HG02588 (cell line): ENCODE data around the gene OTUD5.

Experiments used
- ATAC-seq: cut with Tn5 transposase; IDR thresholded peaks from one replicate; pipeline ENCODE4 v1.9.1; 2021; ENCODE audit warnings: mild to moderate bottlenecking, moderate library complexity; ENCODE audit not compliant: unreplicated experiment

The OTUD5 gene

DNA sequence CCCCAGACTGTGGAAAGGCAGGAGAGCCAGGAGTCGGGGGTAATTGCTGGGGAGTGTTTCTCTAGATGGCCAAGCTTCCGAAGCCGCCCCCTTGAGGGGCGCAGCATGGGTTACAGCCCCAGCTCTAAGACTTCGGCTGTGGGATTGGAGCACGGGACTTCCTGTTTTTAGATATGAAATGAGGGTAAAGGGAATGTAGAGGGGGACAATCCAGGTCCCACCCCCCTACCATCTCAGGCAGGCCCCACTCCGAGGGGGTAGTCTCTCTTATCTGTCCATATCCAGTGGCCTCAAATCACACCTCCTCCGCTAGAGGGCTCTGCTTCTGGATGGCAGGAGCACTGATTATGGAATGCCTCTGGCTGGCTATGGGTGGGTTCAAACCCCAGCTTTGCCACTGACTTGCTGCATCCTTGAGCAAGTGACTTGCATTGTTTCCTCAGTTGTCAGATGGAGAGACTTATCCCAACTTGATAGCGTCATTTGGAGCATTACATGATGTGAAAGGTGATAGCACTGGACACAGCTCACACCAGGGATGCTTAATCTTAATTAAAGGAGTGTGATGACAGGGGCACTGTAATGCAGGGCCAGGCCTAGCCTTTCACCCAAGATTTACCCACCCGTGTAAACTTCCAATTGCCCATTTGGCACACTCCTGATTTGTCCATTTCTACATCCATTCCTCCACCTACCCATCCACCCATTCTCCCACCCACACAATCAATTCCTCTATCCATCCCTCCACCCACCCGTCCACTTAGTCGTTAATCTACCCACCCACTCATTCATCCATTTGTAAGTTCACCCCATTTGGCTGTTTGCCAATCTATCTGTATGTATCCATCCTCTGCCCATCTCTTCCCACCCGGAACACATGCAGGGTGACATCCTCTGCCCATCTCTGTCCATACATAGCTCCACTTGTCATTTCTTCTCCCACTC is 15.1 kb upstream of the OTUD5 start:
- no peak for ATAC-seq

DNA sequence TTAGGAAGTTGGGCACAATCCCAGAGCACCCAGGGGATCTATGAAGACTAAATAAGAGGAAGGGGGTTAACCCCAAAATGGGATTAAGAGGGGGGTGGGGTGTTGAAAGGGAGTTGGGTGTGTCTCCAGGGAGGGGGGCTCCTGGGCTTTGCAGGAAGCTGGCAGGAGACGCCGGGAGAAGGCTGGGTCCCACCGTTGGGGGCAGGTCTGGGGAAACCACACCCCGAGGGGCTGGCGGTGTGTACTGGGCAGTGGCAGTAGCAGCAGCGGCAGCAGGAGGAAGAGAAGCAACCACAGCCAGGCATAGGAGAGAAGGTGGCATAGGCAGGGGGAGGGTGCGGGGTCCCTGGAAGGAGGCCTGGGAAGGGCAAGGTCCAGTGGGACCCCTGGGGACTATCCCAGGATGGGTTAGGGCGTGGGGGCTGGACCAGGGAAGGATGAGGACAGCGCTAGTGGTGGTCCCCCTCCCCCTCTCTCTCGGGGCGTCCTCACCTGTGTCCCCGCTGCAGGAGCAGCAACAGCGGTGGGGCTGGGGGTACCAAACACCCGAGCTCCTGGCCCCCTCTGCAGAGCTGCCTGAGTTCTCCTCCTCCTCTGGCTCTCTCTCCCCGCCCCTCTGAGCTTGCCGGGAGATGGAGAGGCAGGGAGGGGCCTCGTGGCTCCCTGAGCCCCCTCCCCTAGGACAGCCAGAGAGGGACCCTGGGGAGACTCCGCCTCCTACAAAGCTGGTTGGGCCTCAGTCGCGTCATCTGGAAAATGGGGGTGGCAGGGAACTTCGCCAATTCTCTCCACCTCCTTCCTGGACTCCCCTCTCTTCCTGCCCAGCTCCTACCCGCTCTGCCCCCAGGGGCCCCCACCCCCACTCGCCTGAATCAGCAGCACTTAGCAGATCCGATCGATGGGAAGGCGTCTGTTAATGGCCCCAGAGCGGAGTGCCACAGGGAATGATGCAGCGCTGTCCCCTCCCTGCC is 14.1 kb upstream of the OTUD5 start, which contains the start of gene KCND1:
Gene KCND1 (minus strand): TSS at position 596 of the 971 bp plus-strand sequence. CDS start 1,573 bp downstream, outside the sequence.
- ATAC-seq = no peak

DNA sequence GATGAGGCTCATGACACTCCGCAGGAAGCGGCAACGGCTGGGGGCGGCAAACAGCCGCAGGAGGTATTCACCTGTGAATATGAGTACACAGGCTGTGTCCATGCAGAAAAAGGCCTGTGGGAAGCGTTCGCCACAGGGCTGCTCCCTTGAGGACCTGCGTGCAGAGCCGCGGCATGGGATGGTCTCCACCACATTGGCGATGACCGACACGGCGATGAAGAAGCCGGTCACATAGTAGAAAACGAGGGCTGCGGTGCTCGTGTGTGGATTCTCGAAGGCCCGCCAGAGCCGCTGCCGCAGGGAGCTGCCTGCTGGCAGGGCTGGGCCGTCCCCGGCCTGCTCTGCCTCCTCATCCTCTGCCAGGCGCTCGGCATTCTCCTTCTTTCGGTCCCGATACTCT is 12.1 kb upstream of the OTUD5 start:
- no peak for ATAC-seq

- ATAC-seq = no peak
These were observed 11.0 kb upstream of the OTUD5 start for GRCh38 chrX:48968377-48968776.

DNA sequence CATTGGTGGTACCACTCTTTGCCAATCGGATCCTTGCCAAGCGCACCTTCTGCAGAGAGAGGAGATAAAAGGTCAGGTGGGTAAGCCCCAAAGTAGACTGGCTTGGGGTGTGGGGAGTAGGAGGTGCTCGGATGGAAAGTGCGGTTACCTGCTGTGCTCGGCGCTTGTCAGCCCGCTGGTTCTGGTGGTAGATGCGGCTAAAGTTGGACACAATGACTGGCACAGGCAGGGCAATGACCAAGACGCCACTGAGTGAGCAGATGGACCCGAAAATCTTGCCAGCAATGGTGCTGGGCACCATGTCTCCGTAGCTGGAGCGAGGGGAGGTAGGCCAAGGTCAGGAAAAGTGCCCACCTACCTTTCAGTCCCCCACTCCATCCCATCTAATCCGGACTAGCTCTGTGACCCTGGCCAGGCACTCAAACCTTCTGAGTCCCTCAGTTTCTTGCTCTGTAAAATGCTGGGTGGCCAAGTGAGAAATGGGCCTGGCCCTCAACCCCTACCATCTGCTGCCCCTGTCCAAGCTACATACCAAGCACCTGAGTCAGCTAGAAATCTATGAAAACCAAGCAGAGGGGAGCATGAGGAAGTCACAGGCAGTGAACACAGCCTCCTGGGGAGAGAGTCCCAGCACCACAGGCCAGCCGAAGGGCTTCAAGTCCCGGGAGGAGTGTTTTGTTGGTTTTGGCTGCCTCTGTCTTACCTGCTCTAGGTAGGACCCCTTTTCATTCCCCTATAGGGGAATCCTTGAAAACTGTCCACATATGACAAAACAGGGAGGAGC is 9.6 kb upstream of the OTUD5 start:
- no peak for ATAC-seq

- no peak for ATAC-seq
These were observed 8.6 kb upstream of the OTUD5 start for GRCh38 chrX:48965959-48966358.

GRCh38 chrX:48961585-48962091 is 4.2 kb upstream of the OTUD5 start:
- no peak for ATAC-seq

- no peak for ATAC-seq
These were observed 2.9 kb upstream of the OTUD5 start for GRCh38 chrX:48960291-48960690.

- no peak for ATAC-seq
These were observed 1.3 kb upstream of the OTUD5 start for GRCh38 chrX:48958635-48959094.

DNA sequence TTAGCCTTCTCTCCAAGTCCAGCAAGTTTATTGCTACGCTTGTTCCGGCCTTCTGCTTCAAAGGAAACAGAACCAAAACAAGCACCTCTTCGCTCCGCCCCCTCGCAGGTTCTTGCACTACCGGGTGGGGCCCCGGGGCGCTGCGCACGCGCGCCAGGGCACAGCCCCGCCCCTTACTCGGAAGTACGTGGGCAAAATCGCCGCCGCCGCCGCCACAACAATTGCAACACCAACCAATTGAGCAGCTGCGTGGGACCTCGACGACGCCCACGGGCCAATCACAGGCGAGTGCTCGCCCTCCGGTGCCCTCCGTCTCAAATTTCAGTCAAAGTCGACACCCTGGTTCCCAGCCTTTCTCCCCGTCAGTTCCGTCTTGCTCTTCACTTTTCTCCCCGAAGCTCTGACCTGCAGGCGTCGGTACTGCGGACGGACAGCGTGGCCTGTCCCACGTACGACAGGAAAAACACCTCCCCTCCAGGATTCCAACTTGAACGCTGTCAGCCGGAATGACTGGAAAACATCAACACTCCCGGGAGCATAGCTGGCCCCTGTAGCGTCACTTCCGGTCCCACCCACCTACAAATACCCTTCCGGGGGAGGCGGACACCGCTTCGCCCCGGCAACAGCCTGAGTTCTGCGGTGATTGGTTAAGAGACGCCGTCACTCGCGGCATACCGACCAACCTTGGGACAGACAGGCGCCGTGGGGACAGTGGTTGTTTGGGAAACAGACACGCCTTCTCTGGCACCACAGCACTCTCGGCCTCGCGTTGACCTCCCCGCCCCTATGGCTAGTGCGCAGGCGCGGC is 624 bp upstream of the OTUD5 start:
- peak; percentile 77 for ATAC-seq

DNA sequence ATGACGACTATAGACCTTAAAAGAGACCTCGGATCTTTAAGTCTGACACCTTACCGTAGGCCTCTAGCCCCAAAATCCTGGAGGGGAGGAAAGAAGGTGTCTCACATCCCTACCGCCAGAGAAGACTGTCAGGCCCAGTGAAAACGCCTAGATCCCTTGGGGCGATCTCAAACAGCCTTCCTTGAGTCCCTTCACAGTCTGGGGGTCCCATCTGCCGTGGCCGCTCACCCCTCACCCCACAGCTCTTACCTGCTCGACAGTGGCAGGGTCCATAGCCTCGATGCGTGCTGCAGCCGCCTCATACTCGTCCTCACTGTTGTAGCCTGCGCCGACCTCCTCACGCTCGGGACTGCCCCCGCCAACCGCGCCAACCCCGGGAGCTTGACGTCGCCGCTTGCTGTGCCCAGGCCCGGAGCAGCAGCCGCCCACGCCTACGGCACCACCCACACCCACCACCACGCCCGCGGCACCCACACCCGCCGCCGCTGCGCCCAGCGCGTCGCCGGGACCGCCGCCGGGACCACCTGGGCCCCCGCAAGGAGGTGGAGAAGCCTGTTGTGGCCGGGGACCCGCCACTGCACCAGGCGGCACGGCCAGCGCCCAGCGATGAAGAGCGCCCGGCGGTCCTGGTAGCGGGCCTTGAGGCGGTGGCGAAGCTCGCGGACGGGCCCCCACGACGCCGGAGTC is 536 bp downstream of the OTUD5 start:
- no peak for ATAC-seq

GRCh38 chrX:48948589-48948988 is 8.8 kb downstream of the OTUD5 start:
- ATAC-seq = no peak

DNA sequence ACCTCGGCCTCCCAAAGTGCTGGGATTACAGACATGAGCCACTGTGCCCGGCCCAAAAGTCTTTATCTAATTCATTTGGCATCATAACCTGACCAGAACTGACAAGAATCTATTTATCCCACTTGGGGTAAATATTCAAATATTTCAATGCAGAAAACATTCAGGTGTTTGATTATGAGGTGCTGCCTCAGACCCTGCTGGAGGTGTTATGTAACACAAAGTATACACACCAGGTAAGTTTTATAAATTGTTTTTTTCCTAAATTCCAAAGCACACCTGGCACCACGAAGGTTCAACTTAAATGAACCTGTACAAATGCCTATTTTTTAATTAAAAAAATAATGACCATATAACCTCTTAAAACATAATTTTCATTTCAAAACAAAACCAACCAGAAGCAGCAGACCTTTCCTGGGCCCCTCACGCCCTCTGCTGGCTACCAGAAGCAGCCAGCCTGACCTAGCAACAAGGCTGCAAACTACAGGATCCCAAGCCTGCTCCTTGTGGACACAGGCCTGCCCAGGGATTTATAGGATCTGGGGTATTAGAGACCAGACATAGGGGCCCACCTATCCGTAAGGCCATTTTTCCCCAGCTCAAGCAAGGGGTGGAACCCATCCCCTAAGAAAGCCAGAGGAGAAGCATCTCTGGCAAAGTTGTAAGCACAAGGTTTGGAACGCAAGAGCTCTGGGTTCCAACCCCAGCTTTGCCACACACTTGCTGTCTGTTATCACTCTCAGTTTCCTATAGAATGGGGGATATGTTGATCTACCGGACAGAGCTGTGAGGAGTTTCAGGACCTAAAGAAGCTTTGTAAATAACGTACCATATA is 11.7 kb downstream of the OTUD5 start:
- ATAC-seq = no peak

DNA sequence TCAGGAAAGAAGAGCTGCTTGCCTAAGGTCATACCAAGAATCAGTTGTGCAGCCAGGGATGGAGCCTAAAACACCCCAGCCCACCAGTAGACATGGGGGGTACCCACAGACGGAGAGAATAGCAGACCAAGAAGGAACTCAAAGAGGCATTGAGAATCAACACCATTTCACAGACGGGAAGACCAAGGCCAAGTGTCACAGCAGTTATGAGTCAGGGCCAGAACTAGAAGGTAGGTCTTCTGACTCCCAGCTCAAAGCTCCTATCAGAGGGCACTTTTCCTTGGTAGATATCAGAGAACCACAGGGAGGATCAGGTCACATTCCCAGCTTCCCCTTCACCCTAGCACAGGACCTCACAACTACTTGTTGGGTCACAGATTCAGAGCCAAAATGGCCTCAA is 14.5 kb downstream of the OTUD5 start:
- ATAC-seq = no peak

DNA sequence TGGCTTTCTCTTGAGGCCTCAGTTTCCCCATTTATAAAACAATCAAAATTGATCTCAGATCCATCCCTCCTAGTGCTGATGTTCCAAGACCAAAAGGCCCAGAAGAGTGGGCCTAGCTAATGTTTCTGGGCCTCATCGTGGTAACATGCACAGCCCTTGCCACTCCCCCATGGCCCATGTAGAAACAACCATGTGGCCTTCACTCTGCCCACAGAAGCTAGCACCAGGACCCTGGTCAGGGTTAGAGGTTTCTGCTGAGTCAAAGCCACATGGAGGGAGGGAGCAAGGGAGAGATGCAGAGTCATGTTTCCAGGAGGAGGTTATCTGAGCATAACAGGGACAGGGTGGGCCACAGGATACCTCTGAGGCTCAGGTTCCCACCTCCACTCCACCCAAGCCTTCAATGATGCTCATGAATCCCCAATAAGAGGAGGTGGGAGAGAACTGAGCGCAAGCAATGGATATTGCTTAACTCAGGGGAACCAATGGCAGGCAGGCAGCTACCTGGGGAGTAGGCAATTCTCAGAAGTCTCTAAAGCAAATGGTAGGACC is 16.9 kb downstream of the OTUD5 start:
- no peak for ATAC-seq

GRCh38 chrX:48939524-48940228 is 17.7 kb downstream of the OTUD5 start:
- no peak for ATAC-seq
